HG03060 (cell line): ENCODE results near the gene DNAJC12.
"Not testable (repeated sequence)": the region's sequence is repeated elsewhere in the genome, so short reads cannot be mapped to it uniquely, and the experiment has no call there.

ENCODE experiments used
- ATAC-seq: cut with Tn5 transposase; IDR thresholded peaks from one replicate; pipeline ENCODE4 v1.9.1; 2021; ENCODE audit warnings: low read depth, moderate number of reproducible peaks; ENCODE audit not compliant: unreplicated experiment

The DNAJC12 gene

DNA sequence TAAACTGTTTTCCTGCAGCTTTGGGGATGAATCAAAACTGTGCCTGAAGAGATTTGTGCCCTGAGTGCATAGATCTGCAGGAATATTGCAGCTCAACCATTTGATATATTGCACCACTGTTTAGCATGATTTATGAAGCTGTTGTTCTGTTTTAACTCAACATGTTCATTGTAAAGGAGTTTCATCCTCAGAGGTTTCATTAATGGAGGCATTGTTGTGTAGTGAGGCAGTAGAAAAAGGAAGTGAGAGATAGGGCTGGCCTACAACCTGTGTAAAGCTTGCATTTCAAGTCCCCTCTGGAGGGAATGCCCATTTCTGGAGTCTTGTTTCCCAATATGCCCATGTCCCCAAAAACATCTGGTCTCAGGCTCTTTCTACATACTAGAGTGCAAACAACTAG is 67.5 kb downstream of the DNAJC12 start:
- ATAC-seq: peak; percentile 48

GRCh38 chr10:67767244-67767643 is 70.7 kb downstream of the DNAJC12 start:
- ATAC-seq: no peak

- ATAC-seq: peak; percentile 82
Measured at GRCh38 chr10:67764012-67764822, 73.8 kb downstream of the DNAJC12 start.

- peak; percentile 4 for ATAC-seq
Measured at GRCh38 chr10:67763499-67764011, 74.4 kb downstream of the DNAJC12 start.

DNA sequence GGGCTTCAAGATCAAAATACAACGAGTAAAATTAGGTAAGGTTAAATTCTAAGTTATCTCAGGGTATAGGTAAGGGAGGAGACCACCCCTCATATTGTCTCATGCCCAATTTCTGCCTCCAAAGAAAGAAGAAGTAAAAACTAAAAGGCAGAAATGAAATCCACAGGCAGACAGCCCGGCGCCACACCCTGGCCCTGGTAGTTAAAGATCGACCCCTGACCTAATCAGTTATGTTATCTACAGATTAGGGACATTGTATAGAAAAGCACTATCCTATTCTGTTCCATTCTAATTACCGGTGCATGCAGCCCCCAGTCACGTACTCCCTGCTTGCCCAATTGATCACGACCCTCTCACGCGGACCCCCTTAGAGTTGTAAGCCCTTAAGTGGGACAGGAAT is 75.4 kb downstream of the DNAJC12 start:
- not testable (repeated sequence) for ATAC-seq

GRCh38 chr10:67760272-67760671 is 77.7 kb downstream of the DNAJC12 start:
- ATAC-seq: no peak
